AG04449 (cell line): ENCODE measurements around the gene RIC8B.

Source experiments
- CTCF ChIA-PET: fragments of 350-600 bp; formaldehyde crosslinking; extraction: SDS; loops from one replicate; lab custom pipeline; 2021; ENCODE audit warnings: antibody characterized with exemption; lab: Yijun Ruan, JAX
- POLR2A ChIA-PET: fragments of 400-600, 350-600 bp; formaldehyde crosslinking; extraction: SDS; loops from one replicate; lab custom pipeline; 2020; ENCODE audit warnings: antibody characterized with exemption, inconsistent platforms; lab: Yijun Ruan, JAX
- DNase-seq: peaks from one replicate; pipeline ENCODE4 v3.0.0-alpha.2; 2010; ENCODE audit warnings: low read depth, low spot score
- H3K4me3 ChIP-seq: 2 replicates; pipeline ENCODE4 v1.5.1; 2011; ENCODE audit warnings: low read depth, mild to moderate bottlenecking, control low read depth, low read length
- CTCF ChIP-seq: IDR thresholded peaks from one replicate; pipeline ENCODE4 v1.5.1; 2011; ENCODE audit warnings: mild to moderate bottlenecking, moderate library complexity, low read length, control low read depth, inconsistent platforms; ENCODE audit not compliant: insufficient read depth; ENCODE audit errors: missing control alignments

Gene RIC8B

GRCh38 chr12:106766393-106766826, 8.1 kb upstream of the RIC8B start:
- ChIA-PET POLR2A (no interaction called here), CTCF (no interaction called here)
- H3K4me3 ChIP-seq = no peak overlapping the region
- no peak for TF ChIP-seq CTCF
- DNase-seq = no peak

- no peak for TF ChIP-seq CTCF
- H3K4me3 ChIP-seq = no peak overlapping the region
- ChIA-PET CTCF (no interaction called here), POLR2A (no interaction called here)
- no peak for DNase-seq
These were observed 7.3 kb upstream of the RIC8B start for GRCh38 chr12:106767206-106767605.

DNA sequence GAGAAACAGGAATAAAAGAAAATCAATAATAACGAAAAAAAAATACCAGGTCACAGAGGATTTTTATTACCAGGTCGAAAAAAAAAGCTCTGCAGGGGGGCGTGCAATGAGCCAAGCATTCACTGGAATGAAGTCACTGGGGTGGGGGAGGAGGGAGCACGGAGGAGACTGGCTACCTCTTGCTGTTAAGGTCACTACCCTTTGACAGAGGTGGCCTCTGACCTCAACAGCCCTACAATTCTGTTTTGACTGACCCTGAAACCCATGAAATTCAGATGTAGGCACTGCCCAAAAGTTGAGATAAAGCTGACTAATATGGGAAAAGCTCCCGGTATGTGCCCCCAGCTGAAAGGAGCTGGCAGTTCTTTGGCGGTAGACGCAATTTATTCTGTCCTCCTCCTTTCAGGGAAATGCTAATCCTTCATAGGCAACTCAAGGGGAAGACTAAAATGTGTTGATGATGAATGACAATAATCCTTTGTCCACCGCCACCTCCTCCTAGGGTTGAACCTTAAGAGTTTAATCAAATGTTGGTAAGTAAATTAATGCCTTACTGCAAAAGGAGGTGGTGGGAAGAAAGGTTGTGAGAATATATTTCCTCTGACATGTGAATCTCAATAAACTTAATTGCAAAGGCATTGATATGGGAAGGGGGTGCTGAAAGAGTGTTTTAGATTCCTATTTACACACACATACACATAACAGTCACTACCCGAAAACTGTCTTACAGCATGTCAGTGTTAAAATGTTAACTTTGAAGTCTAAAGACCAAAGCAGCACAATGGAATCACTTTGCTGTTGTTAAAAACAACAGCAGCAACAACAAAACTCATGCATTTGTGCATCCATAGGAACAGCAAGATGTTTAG, 6.3 kb upstream of the RIC8B start:
- ChIA-PET CTCF (no interaction called here), POLR2A (no interaction called here)
- no peak for TF ChIP-seq CTCF
- no peak for DNase-seq
- H3K4me3 ChIP-seq = no peak overlapping the region

GRCh38 chr12:106769078-106769477, 5.4 kb upstream of the RIC8B start:
- peak; percentile 26 for DNase-seq
- ChIA-PET CTCF (no interaction called here), POLR2A (no interaction called here)
- TF ChIP-seq CTCF = no peak
- H3K4me3 ChIP-seq = no peak overlapping the region

GRCh38 chr12:106769546-106769945, 4.9 kb upstream of the RIC8B start:
- TF ChIP-seq CTCF = no peak
- CTCF ChIA-PET = no interaction called here
- POLR2A ChIA-PET = no interaction called here
- H3K4me3 ChIP-seq = no peak overlapping the region
- DNase-seq = no peak

DNA sequence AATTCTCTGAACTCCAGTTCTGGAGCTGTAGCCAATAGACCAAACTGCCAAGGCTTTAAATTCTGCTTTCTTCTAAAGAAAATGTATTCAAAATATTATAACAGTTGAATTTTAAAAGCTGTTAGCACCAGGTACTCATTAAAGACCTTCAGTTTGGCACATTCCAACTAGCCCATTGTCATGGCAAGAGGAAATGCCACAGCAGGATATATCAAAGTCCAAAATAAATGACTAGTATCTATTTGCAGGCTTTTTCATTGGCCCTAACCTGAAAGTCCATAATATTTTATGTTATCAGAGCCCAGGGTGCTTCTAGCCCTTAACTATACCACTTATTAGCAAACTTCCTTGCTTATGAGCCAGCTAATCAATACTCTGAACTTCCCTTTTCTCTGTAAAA, 3.1 kb upstream of the RIC8B start:
- H3K4me3 ChIP-seq = no peak overlapping the region
- CTCF ChIA-PET = no interaction called here
- DNase-seq = no peak
- POLR2A ChIA-PET = no interaction called here
- no peak for TF ChIP-seq CTCF
